Endothelial cell of umbilical vein (primary cell): ENCODE measurements around the gene ACSL6. TPM values are rescaled to one million over a fixed set of nuclear protein-coding genes. Genes with fewer than 3 reads are reported as not detected.

Experiments
- BruUV-seq: library from RNA; stranded (reverse); fragments of 400-500 nt; replicated peaks from 2 replicates; lab custom pipeline; 2021; lab: Mats Ljungman, UMichigan
- CTCF ChIA-PET: fragments of 300-600, 350-600 bp; sonication (Branson Sonifier 250); formaldehyde crosslinking; loops from one replicate; lab custom pipeline; 2021; ENCODE audit warnings: antibody characterized with exemption, inconsistent platforms; lab: Charles Lee
- POLR2A ChIA-PET: fragments of 300-600, 350-600 bp; sonication (Branson Sonifier 250); formaldehyde crosslinking; loops from one replicate; lab custom pipeline; 2021; ENCODE audit warnings: antibody characterized with exemption, inconsistent platforms; lab: Charles Lee
- DNase-seq: peaks from one replicate; pipeline ENCODE4 v3.0.0-alpha.2; 2011; ENCODE audit warnings: low read depth, low spot score
- FAIRE-seq: peaks from 2 replicates; lab custom pipeline; 2011; peaks lifted over from hg19 to GRCh38; lab: Jason Lieb, UNC
- H2AFZ ChIP-seq: 2 replicates; pipeline ENCODE4 v1.6.0; 2012; ENCODE audit warnings: low read depth, low read length, control low read depth, inconsistent platforms
- H3K27ac ChIP-seq: 2 replicates; pipeline ENCODE4 v1.5.1; 2011; ENCODE audit warnings: low read depth, mild to moderate bottlenecking, control low read depth, low read length, moderate library complexity; ENCODE audit not compliant: insufficient read depth
- H3K27me3 ChIP-seq, 2 experiments: 2 replicates each; pipeline versions ENCODE4 v1.6.0 to v1.6.1; 2011; ENCODE audit warnings: low read length in 2 of 2, mixed read lengths in 1 of 2; ENCODE audit not compliant: control insufficient read depth in 2 of 2, insufficient read depth in 2 of 2
- H3K36me3 ChIP-seq, 2 experiments: 2 replicates in 1 of 2; 3 replicates in 1 of 2; pipeline ENCODE4 v1.5.1; 2011; ENCODE audit warnings: low read length in 2 of 2, mild to moderate bottlenecking in 1 of 2, moderate library complexity in 1 of 2; ENCODE audit not compliant: control insufficient read depth in 2 of 2, insufficient read depth in 2 of 2; ENCODE audit errors: extremely low read depth in 1 of 2
- H3K4me1 ChIP-seq: 3 replicates; pipeline ENCODE4 v1.5.1; 2011; ENCODE audit warnings: mild to moderate bottlenecking, low read length; ENCODE audit not compliant: control insufficient read depth, insufficient read depth; ENCODE audit errors: extremely low read depth
- H3K4me2 ChIP-seq: 2 replicates; pipeline ENCODE4 v1.6.1; 2011; ENCODE audit warnings: low read length, control low read depth, mixed read lengths; ENCODE audit not compliant: insufficient read depth
- H3K4me3 ChIP-seq, 3 experiments: fragments of 200-600 bp in 1 of 3; sonication (generic), shearing (Covaris generic) in 1 of 3; replicated peaks in 1 of 3; 2 replicates each; pipeline ENCODE4 v1.5.1; 2011 to 2016; ENCODE audit warnings: control low read depth in 3 of 3, low read length in 3 of 3, mild to moderate bottlenecking in 2 of 3, inconsistent platforms in 1 of 3, low read depth in 1 of 3, moderate library complexity in 1 of 3; ENCODE audit not compliant: insufficient read depth in 1 of 3
- H3K79me2 ChIP-seq: 2 replicates; pipeline ENCODE4 v1.6.0; 2012; ENCODE audit warnings: low read length, inconsistent platforms; ENCODE audit not compliant: control insufficient read depth, insufficient read depth
- H3K9ac ChIP-seq: replicated peaks from 2 replicates; pipeline ENCODE3; 2011; ENCODE audit warnings: low read length, control low read depth; ENCODE audit not compliant: insufficient read depth; ENCODE audit errors: extremely low read depth
- H3K9me1 ChIP-seq: replicated peaks from 3 replicates; pipeline ENCODE4 v1.6.0; 2011; ENCODE audit warnings: mild to moderate bottlenecking, low read length; ENCODE audit not compliant: control insufficient read depth, insufficient read depth; ENCODE audit errors: extremely low read depth
- H3K9me3 ChIP-seq: replicated peaks from 2 replicates; pipeline ENCODE4 v1.5.1; 2012; ENCODE audit warnings: low read length, inconsistent platforms; ENCODE audit not compliant: control insufficient read depth, insufficient read depth
- H4K20me1 ChIP-seq: replicated peaks from 2 replicates; pipeline ENCODE3; 2011; ENCODE audit warnings: mild to moderate bottlenecking, low read length; ENCODE audit not compliant: control insufficient read depth, insufficient read depth; ENCODE audit errors: extremely low read depth
- CTCF ChIP-seq, 2 donors: IDR thresholded peaks; 1 replicate in 1 of 2; 2 replicates in 1 of 2; pipeline ENCODE4 v1.5.1; 2011; ENCODE audit warnings: low read length in 2 of 2, mild to moderate bottlenecking in 2 of 2, moderate library complexity in 2 of 2, control low read depth in 1 of 2, inconsistent platforms in 1 of 2, low read depth in 1 of 2; ENCODE audit not compliant: insufficient read depth in 1 of 2; ENCODE audit errors: extremely low read depth in 1 of 2
- EZH2 ChIP-seq: IDR thresholded peaks from 2 replicates; pipeline ENCODE4 v1.6.1; 2012; ENCODE audit warnings: borderline replicate concordance, low read depth, mild to moderate bottlenecking, moderate library complexity, low read length, inconsistent platforms; ENCODE audit not compliant: severe bottlenecking
- FOS ChIP-seq: IDR thresholded peaks from 2 replicates; pipeline ENCODE4 v1.6.1; 2011; ENCODE audit warnings: mild to moderate bottlenecking, low read length, moderate library complexity, borderline replicate concordance; ENCODE audit not compliant: insufficient read depth
- GATA2 ChIP-seq: IDR thresholded peaks from 2 replicates; pipeline ENCODE4 v1.7.0; 2011; ENCODE audit warnings: low read depth, mild to moderate bottlenecking, moderate library complexity, mixed read lengths, low read length; ENCODE audit not compliant: insufficient read length, insufficient read depth
- JUN ChIP-seq: IDR thresholded peaks from 2 replicates; pipeline ENCODE4 v1.6.1; 2011; ENCODE audit warnings: borderline replicate concordance, low read depth; ENCODE audit not compliant: insufficient read length, insufficient read depth
- MYC ChIP-seq: IDR thresholded peaks from one replicate; pipeline ENCODE4 v1.6.1; 2011; ENCODE audit warnings: mild to moderate bottlenecking, low read depth, low read length
- POLR2A ChIP-seq: IDR thresholded peaks from 2 replicates; pipeline ENCODE4 v1.6.1; 2012; ENCODE audit warnings: low read depth, mild to moderate bottlenecking, control low read depth, low read length
- POLR2AphosphoS5 ChIP-seq: IDR thresholded peaks from 2 replicates; pipeline ENCODE4 v1.6.1; 2012; ENCODE audit warnings: low read depth, mild to moderate bottlenecking, control low read depth, low read length, moderate library complexity; ENCODE audit not compliant: insufficient read depth
- dilution Hi-C: fragments of 300-500 bp; cut with MboI; formaldehyde crosslinking; loops from one replicate; pipeline ENCODE4 v1.15.0; 2019; ENCODE audit warnings: low sequenced_read_pairs; ENCODE audit not compliant: extremely low pct_ligation_motif_present
- intact Hi-C: fragments of 100-400 bp; cut with micrococcal nuclease; formaldehyde crosslinking; loops from one replicate; pipeline ENCODE4 v1.10.0; 2022
- polyA plus RNA-seq, 4 experiments: library from polyadenylated mRNA; depleted of rRNA in 3 of 4; stranded (reverse) in 3 of 4; unstranded in 1 of 4; fragments of >200 nt; gene quantifications; 2 replicates each; pipeline versions ENCODE4 v1.2.1 to v1.2.3, GENCODE V29; 2011 to 2012; ENCODE audit warnings: missing spikeins in 1 of 4
- total RNA-seq: library from RNA; stranded (reverse); gene quantifications from 2 replicates; pipeline ENCODE4 v1.2.3, GENCODE V29; 2021
- TF ChIP-seq, protein P1 (sequence below): IDR thresholded peaks from 2 replicates; pipeline ENCODE4 v1.6.1; 2011; ENCODE audit not compliant: insufficient read depth, insufficient read length

ACSL6 gene
- total and polyA plus RNA-seq, 2 donors (not counting 3 experiments of a cell fraction or from before 2014, with no cell fraction given): not detected

- H3K4me2 ChIP-seq: no peak overlapping the region
- H3K4me3 ChIP-seq: no peak overlapping the region
- ChIA-PET CTCF (interaction anchor here (0.8 to 1.1 kb wide), 2 partner anchors 9 to 13 kb away, joined by 3 read pairs; no protein-coding TSS in a partner anchor), POLR2A (no interaction called here)
- no peak overlapping the region for H3K9ac ChIP-seq
- peaks cover 0 to 2% of the 10 kb centered on the region in 2 experiments for H3K27me3 ChIP-seq
- no peak overlapping the region for H2AFZ ChIP-seq
- no peaks in the 10 kb centered on the region for H4K20me1 ChIP-seq
- TF ChIP-seq GATA2 (no peak), POLR2A (no peak), JUN (no peak), FOS (no peak), EZH2 (no peak), MYC (no peak), POLR2AphosphoS5 (no peak), CTCF (IDR thresholded peaks at IDR 0.05; ENCODE audit: extremely low read depth in 1 of 2, insufficient read depth in 1 of 2, low read depth in 1 of 2, low read length in 2 of 2) (no peak)
- TF ChIP-seq, protein P1, sequence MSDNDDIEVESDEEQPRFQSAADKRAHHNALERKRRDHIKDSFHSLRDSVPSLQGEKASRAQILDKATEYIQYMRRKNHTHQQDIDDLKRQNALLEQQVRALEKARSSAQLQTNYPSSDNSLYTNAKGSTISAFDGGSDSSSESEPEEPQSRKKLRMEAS: no peak
- no peaks in the 10 kb centered on the region for H3K79me2 ChIP-seq
- dilution Hi-C loops (no loop called here), intact Hi-C loops (no loop called here)
- no peak for FAIRE-seq
- no peaks in the 10 kb centered on the region for H3K9me1 ChIP-seq
- H3K36me3 ChIP-seq: no peaks in the 10 kb centered on the region
- H3K9me3 ChIP-seq: no peaks in the 10 kb centered on the region
- no peak for DNase-seq
- H3K4me1 ChIP-seq: no peaks in the 10 kb centered on the region
- no TSS peak for BruUV-seq
- H3K27ac ChIP-seq: no peak overlapping the region
Observed at GRCh38 chr5:132049559-132049958, 38.1 kb upstream of the ACSL6 start.
